MG63 (cell line): ENCODE measurements around the gene NCS1. TPM values are rescaled to one million over a fixed set of nuclear protein-coding genes. Genes with fewer than 3 reads are reported as not detected.

Experiments
- DNase-seq: peaks from one replicate; pipeline ENCODE4 v3.0.0-alpha.2; 2020
- H3K27me3 ChIP-seq: fragments of 250-450 bp; sonication (Bioruptor Pico); 2 replicates; pipeline ENCODE4 v1.5.1; 2020; ENCODE audit warnings: mild to moderate bottlenecking, moderate library complexity
- H3K36me3 ChIP-seq: fragments of 250-450 bp; sonication (Bioruptor Pico); 2 replicates; pipeline ENCODE4 v1.5.1; 2020; ENCODE audit warnings: mild to moderate bottlenecking, moderate library complexity
- H3K4me3 ChIP-seq: fragments of 250-450 bp; sonication (Bioruptor Pico); 2 replicates; pipeline ENCODE4 v1.5.1; 2020; ENCODE audit warnings: mild to moderate bottlenecking, moderate library complexity
- H3K9me3 ChIP-seq: fragments of 250-450 bp; sonication (Bioruptor Pico); 2 replicates; pipeline ENCODE4 v1.5.1; 2020; ENCODE audit warnings: mild to moderate bottlenecking, moderate library complexity
- total RNA-seq: library from RNA; depleted of rRNA; stranded (reverse); fragments of >200 nt; shearing (Covaris generic); gene quantifications from 2 replicates; pipeline ENCODE4 v1.2.3, GENCODE V29; 2014; ENCODE audit warnings: low replicate concordance

Gene NCS1
- total RNA-seq, 1 experiment from 2014 or later: 34.4 TPM

DNA sequence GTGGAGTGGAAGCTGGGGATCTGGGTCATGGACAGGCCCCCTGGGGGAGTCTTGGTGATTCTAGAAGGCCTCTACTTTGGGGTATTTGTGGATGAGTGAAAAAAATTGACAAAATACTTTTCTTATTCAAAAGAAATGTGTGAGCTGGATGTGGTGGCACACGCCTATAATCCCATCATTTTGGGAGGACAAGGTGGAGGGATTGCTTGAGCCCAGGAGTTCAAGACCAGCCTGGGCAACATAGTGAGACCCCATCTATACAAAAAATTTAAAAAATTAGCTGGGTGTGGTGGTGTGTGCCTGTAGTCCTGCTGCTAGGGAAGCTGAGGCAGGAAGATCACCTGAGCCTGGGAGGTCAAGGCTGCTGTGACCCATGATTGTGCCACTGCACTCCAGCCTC lies 6.6 kb upstream of the NCS1 start:
- H3K36me3 ChIP-seq: no peaks in the 10 kb centered on the region
- no peaks in the 10 kb centered on the region for H3K27me3 ChIP-seq
- no peaks in the 10 kb centered on the region for H3K9me3 ChIP-seq
- no peak for DNase-seq
- H3K4me3 ChIP-seq: no peak overlapping the region

DNA sequence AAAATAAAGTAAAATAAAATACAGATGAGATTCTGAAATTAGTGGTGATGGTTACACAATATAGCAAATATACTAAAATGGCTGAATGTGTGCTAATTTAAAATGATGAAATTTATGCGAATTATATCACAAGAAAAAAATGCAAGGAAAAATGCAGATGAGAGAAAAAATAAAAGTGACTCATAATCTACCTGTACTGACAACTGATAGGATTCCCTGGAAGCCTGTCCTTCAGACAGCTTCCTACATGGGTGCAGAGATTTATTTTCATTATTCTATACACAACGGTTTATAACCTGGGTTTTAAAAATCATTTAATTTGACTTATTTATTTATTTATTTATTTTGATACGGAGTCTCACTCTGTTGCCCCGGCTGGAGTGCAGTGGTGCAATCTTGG lies 5.8 kb upstream of the NCS1 start:
- Histone ChIP-seq H3K9me3 (no peaks in the 10 kb centered on the region), H3K36me3 (no peaks in the 10 kb centered on the region), H3K4me3 (no peak overlapping the region), H3K27me3 (no peaks in the 10 kb centered on the region)
- no peak for DNase-seq

DNA sequence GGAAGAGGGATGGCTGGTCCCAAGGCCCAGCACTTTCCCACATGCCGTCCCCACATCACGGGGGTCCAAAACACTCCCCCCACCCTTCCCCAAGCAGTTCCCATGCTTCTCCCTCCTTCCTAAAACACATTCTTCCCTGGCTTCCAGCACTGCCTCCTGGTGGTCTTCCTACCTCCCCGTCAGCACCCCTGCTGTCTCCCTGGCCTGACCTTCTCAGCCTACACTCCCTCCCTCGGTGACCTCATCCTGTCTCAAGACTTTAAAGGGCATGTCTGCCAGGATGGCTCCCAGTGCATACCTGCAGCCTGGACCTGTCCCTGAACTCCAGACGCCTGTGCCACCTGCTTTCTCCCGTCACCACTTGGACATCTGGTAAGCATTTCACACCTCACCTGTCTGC lies 4.3 kb upstream of the NCS1 start:
- Histone ChIP-seq H3K36me3 (no peaks in the 10 kb centered on the region), H3K4me3 (no peak overlapping the region), H3K9me3 (no peaks in the 10 kb centered on the region), H3K27me3 (no peaks in the 10 kb centered on the region)
- no peak for DNase-seq

DNA sequence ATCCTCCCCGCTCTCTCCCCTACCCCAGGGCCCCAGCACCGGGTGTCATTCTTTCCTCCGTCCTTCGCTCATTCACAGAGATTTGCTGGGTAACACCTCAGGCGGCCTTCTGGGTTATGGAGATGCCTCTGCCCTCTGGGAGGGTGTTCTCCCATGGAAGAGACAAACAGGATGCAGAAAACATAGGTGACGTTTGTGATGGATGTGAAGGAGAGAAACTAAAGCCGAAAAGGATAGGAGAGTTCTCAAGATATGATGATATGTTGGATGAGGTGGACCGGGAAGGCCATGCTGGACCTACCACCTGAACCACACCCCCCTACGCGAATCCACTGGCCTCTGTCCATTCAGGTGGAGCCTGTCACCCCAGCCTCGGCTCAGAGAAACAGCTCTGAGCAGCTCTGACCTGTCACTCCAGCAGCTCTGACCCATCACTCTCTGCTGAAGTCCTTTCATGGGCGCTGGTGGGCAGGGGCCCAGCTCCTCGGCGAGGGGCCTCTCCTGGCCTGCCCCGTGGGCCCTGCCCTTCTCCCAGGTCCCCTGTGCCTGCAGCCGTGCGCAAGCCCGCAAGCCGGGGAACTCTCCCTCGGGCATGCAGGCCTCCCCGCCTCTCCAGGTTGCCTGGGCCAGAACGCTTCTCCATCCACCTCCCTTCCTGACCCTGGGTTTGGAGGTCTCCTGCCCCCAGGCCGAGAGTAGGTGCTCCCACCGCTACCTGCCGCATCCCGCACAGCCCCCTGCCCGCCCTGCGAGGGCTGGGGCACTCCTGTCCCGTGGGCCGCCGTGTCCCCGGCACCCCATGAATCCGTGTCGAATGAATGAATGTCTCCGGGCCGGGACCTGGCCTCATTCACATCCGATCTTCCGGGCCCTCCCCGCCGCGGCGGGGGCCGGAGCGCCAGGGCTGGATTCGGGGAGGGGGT lies 717 bp upstream of the NCS1 start:
- no peaks in the 10 kb centered on the region for H3K27me3 ChIP-seq
- H3K9me3 ChIP-seq: no peaks in the 10 kb centered on the region
- no peak for DNase-seq
- H3K36me3 ChIP-seq: no peaks in the 10 kb centered on the region; the same call in 1 of the 2 replicates
- H3K4me3 ChIP-seq: peak overlapping the region; percentile 32

DNA sequence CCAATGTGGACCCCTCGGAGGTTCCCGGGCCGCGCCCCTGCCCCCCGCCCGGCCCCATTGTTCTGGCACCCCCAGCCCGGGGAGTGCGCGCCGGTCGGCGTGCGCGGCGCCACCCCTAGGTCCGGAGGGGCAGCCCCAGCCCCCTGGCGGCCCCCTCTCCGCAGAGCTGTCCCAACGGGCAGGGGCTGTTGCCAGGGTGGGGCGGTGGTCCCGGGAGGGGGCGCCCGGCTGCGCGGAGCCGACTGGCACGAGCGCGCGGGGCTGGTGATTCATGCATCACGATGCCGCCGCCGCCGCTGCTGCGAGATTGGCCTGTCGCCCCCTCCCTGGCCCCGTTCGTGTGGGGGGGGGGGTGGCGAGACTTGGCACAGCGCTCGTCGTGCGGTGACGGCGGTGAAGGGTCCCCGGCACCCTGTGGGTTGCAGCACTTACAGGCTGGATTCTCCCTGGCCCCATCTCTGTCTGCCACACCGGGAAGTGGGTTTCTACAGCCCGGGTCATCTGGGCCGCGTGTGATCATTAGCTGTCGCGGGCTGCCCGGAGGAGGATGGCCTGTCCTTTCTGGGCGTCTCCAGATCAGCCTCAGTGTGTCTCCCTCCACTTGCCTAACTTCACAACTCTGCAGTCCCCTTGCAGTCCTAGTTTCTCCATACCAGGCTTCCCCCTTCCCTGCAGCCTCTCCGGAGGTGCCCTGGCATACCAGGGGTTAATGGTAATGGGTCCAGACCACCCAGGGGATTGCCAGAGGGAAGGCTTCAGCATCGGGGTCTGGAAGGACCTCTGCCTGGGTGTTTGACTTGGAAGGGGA lies 858 bp downstream of the NCS1 start:
- no peaks in the 10 kb centered on the region for H3K9me3 ChIP-seq
- peak overlapping the region; percentile 63 for H3K4me3 ChIP-seq
- H3K27me3 ChIP-seq: no peaks in the 10 kb centered on the region
- DNase-seq: peak; percentile 60
- H3K36me3 ChIP-seq: no peaks in the 10 kb centered on the region; the same call in none of the 2 replicates

DNA sequence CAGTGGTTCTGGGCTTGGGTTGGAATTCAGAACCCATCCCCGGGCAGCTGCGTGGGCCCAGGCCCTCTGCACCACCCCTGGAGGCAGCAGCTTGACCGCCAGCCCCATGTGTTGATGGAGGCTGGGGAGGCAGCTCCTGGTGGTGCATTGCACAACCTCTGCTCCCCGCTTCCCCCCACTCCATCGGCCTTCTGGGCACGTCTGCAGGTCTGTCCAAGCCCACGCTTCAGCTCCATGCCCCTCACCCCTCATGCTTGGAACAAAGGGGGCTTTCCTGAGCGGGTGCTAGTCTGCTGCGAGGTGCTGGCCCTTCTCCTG lies 1.4 kb downstream of the NCS1 start:
- Histone ChIP-seq H3K36me3 (no peaks in the 10 kb centered on the region; the same call in none of the 2 replicates), H3K4me3 (peak overlapping the region; percentile 63), H3K27me3 (no peaks in the 10 kb centered on the region), H3K9me3 (no peaks in the 10 kb centered on the region)
- no peak for DNase-seq

DNA sequence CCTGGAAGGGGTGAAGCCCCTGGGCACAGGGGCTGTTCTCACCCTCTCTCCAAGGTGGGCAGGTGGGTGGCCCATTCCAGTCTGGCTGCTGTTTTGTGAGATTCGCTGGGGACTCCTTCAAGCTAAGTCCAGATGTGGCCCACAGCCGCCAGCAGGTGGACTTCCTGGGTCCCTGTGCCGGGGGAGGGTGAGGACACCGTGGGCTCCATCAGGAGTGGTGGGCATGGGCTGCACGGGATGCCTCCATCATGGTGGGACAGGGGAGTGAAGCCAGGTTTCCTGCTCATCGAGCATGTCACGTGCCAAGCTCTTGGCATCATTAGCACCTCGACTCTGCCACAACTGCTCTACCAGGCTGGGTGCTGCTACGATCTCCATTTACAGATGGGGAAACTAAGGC lies 1.8 kb downstream of the NCS1 start:
- no peak for DNase-seq
- no peaks in the 10 kb centered on the region for H3K9me3 ChIP-seq
- H3K4me3 ChIP-seq: peak overlapping the region; percentile 63
- no peaks in the 10 kb centered on the region for H3K27me3 ChIP-seq
- H3K36me3 ChIP-seq: no peaks in the 10 kb centered on the region; the same call in none of the 2 replicates

DNA sequence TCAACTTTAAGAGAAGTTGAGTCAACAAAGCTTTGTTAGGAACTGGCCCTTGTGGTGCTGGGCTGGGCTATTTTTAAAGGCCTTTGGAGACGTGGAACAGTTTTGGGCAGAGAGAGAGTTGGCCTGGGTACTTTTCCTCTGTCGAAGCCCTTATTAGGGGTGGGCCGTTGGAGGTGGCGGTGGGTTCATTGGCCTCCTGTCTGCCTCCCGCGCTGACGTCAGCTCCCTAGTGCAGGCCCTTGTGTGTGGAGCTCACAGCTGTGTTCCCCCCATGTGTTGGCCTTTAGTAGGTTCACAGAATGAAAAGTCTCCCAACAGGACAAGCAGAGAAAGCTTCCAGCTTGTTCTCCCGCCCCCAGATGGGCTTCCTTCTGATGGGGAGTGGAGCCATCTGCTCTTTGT lies 2.7 kb downstream of the NCS1 start:
- no peaks in the 10 kb centered on the region for H3K9me3 ChIP-seq
- no peak overlapping the region for H3K4me3 ChIP-seq
- DNase-seq: no peak
- no peaks in the 10 kb centered on the region; the same call in none of the 2 replicates for H3K36me3 ChIP-seq
- no peaks in the 10 kb centered on the region for H3K27me3 ChIP-seq

DNA sequence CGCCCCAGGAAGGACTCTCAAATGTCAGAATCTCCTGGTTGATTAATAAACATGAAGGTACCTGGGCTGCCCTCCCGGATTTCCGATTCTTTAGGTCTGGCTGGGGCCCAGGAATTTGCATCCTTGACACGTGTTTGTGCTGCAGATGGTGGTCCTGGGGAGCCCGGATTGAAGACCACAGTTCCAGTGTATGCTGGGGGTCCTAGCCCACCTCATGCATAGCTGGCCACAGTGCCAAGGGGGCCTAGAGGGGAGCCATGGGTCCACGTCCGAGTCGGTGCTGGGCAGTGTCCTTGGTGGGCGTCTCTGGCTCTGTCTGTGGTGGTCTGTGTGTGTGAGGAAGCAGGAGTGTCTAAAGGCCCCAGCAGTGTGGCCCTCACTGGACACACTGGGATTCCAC lies 3.2 kb downstream of the NCS1 start:
- Histone ChIP-seq H3K36me3 (no peaks in the 10 kb centered on the region; the same call in none of the 2 replicates), H3K9me3 (no peaks in the 10 kb centered on the region), H3K27me3 (no peaks in the 10 kb centered on the region), H3K4me3 (no peak overlapping the region)
- no peak for DNase-seq

DNA sequence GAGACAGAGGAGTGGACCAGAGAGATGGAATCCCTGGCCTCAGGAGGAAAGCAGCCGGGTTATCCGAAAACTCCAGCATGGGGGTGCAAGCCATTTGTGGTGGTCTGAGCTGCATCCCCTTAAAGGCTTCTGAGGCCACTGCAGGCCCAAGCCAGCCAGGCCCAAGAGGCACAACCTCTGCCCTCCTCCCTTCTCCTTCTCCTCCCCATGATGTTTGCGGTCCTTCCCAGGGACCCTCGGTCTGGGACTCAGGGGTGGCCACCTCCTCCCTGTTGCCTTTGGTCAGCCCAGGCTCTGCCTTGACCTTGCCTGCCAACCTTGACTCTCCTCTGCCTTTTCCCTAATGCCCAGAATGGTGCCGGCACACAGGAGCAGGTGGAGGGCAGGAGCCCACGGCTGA lies 4.6 kb downstream of the NCS1 start:
- peaks cover 2% of the 10 kb centered on the region for H3K36me3 ChIP-seq

DNA sequence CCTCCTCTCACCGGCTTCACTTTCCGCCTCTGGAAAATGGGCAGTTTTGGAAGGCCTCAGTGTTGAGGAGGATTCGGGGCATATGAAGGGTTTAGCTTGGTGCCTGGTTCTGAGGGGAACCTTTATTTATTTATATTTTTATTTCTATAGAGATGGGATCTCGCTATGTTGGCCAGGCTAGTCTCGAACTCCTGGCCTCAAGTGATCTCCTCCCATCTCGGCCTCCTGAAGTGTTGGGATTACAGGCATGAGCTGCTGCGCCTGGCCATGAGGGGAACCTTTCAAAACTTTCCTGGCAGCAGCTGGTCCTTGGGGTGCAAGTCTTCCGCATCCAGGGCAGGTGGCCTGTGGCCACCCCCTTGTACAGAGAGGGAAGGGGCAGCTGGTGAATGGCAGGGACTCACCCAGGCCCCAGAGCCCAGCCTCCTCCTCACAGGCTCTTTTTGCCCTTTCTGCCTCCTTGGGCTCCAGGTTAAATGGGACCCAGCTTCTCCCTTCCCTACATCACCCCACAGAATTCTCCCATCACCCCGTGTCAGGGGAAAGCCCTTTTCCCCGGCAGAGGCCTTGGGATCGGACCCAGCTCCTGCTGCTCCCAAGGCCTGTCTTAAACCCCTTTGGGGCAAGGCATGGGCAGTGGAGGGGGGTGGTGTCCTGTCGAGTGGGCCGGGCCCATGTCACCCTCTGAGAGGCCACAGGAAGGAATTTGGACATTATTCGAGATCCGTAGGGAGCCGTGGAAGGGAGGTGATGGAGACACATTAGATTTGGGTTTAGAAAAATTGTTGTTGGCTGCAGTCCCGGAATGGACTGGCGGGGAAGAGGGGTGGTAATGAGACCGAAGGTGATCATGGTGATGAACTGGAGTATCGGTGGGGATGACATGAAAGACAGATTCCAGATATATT lies 5.9 kb downstream of the NCS1 start:
- Histone ChIP-seq H3K4me3 (no peak overlapping the region), H3K9me3 (no peaks in the 10 kb centered on the region), H3K27me3 (no peaks in the 10 kb centered on the region), H3K36me3 (peaks cover 2% of the 10 kb centered on the region)
- DNase-seq: no peak

More for the DNA sequence above, 4.6 kb downstream of the NCS1 start:
- H3K4me3 ChIP-seq: no peak overlapping the region
- H3K27me3 ChIP-seq: no peaks in the 10 kb centered on the region
- H3K9me3 ChIP-seq: no peaks in the 10 kb centered on the region
- DNase-seq: no peak

DNA sequence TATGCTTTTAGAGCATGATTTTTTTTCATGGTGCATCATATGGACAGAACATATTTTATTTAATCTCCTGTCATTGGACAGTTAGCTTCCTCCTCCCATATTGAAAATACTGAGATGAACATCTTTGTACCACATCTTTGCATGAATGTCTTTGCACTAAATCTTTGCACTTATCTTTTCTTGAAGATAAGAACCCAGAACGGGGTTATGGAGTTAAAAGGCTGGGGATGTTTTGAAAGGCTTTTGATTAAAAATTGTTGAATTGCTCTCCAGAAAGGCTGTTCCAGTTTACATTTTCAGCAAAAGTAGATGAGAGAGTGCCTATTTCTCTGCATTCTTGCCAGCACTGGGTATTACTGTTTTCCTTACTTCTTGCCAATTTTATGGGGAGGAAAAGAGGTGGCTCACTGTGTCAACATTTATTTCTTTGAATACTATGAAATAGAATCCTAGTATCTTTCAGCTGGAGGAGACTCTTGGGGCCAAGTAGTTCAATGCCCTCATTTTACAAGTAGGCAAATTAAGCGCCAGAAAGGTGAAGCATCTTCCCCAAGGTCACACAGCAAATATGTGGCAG lies 7.2 kb downstream of the NCS1 start:
- Histone ChIP-seq H3K27me3 (no peaks in the 10 kb centered on the region), H3K4me3 (no peak overlapping the region), H3K36me3 (peaks cover 2% of the 10 kb centered on the region; the same call in 1 of the 2 replicates), H3K9me3 (no peaks in the 10 kb centered on the region)
- no peak for DNase-seq

DNA sequence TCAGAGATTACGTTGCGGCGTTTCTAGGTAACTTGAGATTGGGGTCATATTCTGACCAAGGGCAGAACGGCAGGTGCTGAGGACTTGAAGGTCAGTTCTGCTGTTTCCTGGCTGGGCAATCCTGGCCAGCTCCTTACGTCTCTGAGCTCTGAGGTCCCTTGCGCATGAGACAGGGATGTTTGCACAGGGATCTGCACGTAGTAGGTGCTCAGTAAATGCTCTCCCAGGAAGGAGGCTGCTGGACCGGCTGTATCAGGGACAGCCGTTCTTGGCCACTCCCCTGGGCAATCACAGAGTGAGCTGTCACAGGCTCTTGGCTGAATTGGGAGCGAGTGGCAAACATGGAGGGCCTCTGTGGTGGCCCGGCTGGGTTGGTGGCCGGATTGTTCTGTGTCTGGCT lies 8.3 kb downstream of the NCS1 start:
- peaks cover 2% of the 10 kb centered on the region; the same call in 1 of the 2 replicates for H3K36me3 ChIP-seq
- H3K27me3 ChIP-seq: no peaks in the 10 kb centered on the region
- DNase-seq: no peak
- H3K9me3 ChIP-seq: no peaks in the 10 kb centered on the region
- H3K4me3 ChIP-seq: no peak overlapping the region

DNA sequence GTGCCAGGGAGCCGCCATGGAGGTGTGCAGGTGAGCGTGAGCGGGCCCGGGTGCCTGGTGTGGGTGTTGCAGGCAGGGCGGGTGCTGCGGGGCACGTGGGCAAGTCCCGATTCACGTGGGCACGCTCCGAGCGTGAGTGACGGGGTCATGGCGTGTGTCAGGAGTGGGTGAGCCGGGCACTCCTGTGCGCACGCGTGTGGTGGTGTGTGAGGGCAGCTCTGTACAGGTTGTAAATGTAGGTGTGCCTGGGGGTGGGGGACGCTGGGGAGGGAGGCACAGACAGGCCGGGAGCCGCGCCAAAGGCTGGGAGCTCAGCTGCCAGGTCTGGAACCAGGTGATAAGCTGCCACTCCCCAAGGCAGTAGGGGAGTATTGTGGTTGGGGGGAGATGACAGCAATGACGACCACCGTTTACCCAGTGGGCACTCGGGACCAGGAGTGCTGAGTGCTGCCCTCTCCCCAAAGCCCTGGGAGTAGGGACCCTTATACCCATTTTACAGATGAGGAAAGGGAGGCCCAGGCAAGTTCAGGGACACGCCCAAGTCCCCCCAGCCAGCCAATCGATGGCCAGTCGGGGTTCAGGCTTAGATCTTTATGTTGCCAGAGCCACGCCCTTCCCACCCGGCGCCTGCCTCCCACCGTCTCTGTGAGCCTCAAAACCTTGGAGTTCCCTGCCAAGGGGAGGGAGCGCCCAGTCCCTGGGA lies 9.6 kb downstream of the NCS1 start:
- H3K36me3 ChIP-seq: peaks cover 2% of the 10 kb centered on the region; the same call in 1 of the 2 replicates
- no peaks in the 10 kb centered on the region for H3K27me3 ChIP-seq
- H3K4me3 ChIP-seq: no peak overlapping the region
- H3K9me3 ChIP-seq: no peaks in the 10 kb centered on the region
- no peak for DNase-seq

DNA sequence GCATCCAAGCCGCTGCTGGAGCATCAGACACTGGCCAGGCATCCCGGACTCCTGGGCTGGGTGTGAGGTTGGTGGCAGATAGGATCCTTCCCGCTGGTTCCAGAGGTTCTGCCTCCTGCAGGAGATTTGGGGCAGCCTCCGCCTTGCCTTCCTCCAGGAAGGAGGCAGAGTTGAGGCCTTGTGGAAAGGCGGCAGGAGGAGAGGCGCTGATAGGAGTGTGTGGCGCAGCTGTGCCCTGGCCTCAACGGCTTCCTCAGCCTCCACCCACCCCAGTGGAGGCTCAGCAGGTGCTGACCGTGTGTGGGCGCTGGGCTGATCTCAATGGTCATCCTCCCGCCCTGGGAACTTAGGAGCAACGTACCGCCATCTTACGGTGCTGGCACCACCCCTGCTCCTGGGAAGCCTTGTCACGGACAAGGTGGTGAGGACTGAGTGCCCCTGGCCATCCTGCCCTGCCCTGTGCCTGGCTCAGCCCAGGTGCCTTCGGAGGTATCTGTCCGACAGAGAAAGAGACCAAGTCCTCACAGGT lies 10.2 kb downstream of the NCS1 start:
- DNase-seq: no peak

More for the DNA sequence above, 10.2 kb downstream of the NCS1 start:
- no peaks in the 10 kb centered on the region for H3K27me3 ChIP-seq
- H3K36me3 ChIP-seq: peaks cover 2% of the 10 kb centered on the region; the same call in 1 of the 2 replicates
- no peak overlapping the region for H3K4me3 ChIP-seq
- no peaks in the 10 kb centered on the region for H3K9me3 ChIP-seq
